Activated T-cell treated with anti-CD3 and anti-CD28 coated beads for 24 hours (primary cell): ENCODE data around the gene ZNF772.
"Not testable (repeated sequence)": the region's sequence is repeated elsewhere in the genome, so short reads cannot be mapped to it uniquely, and the experiment has no call there.

Experiments
- DNase-seq: peaks from one replicate; pipeline ENCODE4 v3.0.0-alpha.2; 2020; ENCODE audit warnings: low read depth

The ZNF772 gene

DNA sequence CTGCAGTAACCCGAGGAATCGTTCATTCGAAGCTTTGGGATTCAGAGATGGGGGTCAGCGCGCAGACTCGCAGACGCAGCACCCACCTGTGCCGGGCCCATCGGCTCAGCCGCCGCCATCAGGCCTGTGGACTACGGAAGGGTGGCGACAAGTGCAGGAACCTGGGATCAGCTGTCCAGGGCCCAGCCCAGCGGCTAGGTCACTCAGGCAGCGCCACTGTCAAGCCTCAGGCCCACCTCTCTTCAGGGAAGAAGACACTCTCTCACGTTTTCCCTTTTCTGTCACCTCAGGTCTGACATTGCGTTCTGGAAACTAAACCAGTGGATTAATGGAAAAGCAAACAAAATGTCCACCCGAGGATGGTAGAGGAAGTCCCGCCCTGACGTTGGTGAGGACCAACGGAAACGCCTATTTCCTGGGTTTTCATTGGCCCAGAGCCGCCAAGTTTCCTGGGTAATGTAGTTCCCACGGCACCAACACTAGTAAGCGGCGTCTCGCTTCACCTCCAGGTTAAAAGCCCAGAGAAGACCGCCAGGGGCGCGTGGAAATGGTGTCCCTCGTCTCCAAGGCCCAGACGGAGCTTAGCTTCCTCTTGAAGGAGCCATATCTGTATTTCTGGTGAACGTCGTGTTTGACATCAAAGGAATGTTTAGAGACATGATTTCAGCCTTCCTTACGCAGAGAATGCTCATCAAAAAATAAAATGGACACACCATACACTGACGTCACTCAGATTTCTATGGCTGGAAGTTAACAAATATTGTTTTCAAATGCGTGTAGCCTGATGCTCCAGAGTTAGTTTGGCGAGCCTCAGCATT, at the start of gene ZNF772:
TSS of gene ZNF772 (minus strand) at position 376 of the 818 bp plus-strand sequence. CDS start at position 119, 257 bp downstream.
- DNase-seq, result peak; percentile 82

DNA sequence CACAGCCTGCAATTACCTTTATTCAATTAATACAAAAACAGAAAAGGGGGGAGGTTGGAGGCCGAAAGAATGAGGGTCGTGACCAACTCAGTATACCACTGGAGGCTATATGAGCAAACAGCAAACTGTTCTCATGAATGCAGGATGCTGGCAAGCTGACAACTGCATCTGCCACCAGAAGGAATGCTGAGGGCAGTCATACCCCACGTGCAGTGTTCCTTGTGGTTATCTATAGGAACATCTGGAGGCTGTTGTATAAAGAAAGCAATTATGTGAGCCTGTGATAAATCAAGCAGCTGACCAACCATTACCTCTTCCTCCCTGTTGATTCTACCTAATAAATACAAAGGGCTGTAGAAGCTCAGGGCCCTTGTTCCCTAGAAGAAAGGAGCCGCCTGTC, 40.7 kb upstream of the ZNF772 start:
- not testable (repeated sequence) for DNase-seq

DNA sequence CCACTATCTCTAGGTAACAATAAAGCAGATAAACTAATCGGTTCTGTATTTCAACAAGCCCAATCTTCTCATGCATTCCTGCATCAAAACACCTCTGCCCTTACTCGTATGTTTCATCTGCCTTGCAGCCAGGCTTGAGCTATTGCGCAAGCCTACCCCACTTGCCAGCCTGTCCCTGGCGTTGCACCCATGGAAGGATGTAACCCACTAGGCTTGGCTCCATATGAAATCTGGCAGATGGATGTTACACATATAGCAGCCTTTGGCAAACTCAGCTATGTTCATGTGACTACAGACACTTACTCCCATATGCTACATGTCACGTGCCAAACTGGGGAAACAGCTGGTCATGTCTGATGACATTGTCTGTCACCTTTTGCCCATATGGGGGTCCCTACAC, 37.9 kb upstream of the ZNF772 start:
- DNase-seq, result no peak

DNA sequence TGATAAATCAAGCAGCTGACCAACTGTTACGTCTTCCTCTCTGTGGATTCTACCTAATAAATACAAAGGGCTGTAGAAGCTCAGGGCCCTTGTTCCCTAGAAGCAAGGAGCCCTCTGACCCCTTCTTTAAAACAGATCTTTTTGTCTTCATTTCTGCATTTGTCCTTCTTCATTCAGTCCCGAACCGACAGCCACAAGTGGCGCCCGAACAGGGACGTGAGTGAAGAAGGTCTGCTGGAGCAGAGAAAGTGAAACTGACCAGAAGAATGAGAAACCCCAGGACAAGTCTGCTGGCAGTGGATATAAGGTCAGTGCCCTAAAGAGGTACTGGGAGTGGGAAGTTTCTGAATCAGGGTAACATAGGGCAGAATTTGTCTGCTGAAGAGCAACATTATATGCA, 35.5 kb upstream of the ZNF772 start:
- no peak for DNase-seq

DNA sequence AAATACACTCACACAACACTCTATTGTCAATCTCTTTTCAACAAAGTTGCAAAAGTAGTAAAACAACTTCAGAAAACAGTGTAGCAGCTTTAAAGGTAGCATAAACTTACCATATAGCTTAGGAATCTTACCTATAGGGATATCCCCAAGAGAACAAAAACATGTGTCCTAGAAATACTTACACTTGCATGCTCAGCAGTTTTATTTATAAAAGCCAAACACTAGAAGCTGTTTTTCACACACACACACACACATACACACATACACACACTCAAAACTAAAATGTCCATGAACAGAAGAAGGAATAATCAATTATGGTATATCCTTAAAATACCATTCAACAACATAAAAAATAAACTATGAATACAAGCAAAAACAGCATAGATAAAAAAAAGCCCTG, 34.1 kb upstream of the ZNF772 start:
- no peak for DNase-seq

GRCh38 chr19:57506163-57506562, 28.8 kb upstream of the ZNF772 start:
- DNase-seq, result no peak

GRCh38 chr19:57500400-57500799, 23.0 kb upstream of the ZNF772 start:
- not testable (repeated sequence) for DNase-seq

GRCh38 chr19:57499680-57500395, 22.5 kb upstream of the ZNF772 start, which contains the start of gene ZNF773:
ZNF773 (plus strand) TSS chr19:57499938; CDS start chr19:57500081, 143 bp downstream.
- DNase-seq, result peak; percentile 92

- not testable (repeated sequence) for DNase-seq
Observed at GRCh38 chr19:57499332-57499679, 21.9 kb upstream of the ZNF772 start.

GRCh38 chr19:57488299-57488644, 10.9 kb upstream of the ZNF772 start:
- DNase-seq, result not testable (repeated sequence)

GRCh38 chr19:57487477-57488298, 10.3 kb upstream of the ZNF772 start, which contains the start of gene ZNF419:
ZNF419 (plus strand) TSS chr19:57487750; CDS start chr19:57487951, 201 bp downstream.
- DNase-seq, result peak; percentile 92

- DNase-seq, result no peak
Observed at GRCh38 chr19:57473646-57474045, 3.7 kb downstream of the ZNF772 start.

DNA sequence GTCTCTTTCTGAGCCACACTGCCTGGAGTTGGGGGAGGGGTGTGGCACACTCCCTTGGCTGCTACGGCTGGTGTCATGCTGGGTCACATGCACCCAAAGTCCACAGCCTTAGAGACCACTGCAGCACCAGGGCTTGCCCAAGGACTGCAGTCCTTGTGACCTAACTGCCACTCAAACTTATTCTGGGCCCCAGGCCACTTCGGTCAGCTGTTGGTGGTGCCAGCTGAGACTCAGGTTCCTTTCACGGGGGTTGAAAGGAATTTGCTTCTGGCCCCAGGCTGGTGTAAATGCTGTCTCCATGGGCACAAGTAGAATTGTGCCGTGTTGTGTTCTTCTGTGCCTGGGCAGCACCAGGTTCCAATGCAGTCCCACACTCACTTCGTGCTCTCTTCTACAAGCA, 10.9 kb downstream of the ZNF772 start:
- no peak for DNase-seq

DNA sequence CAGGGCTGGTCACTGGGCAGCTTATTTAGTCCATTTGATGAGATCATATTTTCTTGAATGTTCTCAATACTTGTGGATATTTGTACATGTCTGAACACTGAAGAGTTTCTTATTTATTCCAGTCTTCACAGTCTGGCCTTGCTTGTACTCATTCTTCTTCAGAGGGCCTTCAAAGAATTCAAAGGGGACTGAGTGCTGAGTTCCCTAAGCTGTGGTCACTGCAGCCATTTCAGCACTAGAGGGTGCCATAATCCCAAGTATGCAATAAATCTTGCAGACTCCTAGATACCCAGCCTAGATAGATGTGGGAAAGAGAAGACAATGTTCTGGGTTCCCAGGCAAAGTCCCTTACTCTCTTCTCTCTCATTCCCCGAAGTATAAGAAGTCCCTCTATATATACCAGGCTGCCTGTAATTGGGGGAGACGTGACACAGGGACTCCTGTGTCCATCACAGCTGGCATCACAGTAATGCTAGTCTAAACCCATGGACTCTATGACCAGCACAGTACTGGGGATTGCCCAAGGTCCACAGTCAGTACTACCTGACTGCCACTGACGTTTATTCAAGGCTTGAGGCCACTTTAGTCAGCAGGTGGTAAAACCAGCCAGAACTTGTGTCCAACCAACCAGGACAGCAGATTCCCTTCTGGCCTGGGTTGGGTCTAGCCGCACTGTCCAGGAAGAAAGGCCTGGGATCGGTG, 11.5 kb downstream of the ZNF772 start:
- DNase-seq, result no peak

DNA sequence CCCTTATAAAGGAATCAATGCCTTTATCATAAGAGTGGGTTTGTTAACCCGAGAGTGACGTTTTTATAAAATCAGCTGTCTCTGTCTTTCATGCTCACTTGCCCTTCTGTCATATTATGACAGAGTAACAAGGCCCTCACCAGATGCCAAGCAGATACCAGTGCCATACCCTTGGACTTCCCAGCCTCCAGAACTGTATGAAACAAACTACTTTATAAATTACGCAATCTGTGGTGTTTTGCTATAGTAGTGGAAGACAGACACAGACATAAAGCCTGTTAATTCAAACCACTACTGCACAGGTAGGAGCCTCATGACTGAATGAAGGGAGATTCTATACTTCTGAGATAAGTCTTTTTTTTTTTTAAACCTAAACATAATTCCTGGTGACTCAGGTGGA, 25.1 kb downstream of the ZNF772 start:
- no peak for DNase-seq

GRCh38 chr19:57443121-57443696, 34.2 kb downstream of the ZNF772 start:
- DNase-seq, result no peak

DNA sequence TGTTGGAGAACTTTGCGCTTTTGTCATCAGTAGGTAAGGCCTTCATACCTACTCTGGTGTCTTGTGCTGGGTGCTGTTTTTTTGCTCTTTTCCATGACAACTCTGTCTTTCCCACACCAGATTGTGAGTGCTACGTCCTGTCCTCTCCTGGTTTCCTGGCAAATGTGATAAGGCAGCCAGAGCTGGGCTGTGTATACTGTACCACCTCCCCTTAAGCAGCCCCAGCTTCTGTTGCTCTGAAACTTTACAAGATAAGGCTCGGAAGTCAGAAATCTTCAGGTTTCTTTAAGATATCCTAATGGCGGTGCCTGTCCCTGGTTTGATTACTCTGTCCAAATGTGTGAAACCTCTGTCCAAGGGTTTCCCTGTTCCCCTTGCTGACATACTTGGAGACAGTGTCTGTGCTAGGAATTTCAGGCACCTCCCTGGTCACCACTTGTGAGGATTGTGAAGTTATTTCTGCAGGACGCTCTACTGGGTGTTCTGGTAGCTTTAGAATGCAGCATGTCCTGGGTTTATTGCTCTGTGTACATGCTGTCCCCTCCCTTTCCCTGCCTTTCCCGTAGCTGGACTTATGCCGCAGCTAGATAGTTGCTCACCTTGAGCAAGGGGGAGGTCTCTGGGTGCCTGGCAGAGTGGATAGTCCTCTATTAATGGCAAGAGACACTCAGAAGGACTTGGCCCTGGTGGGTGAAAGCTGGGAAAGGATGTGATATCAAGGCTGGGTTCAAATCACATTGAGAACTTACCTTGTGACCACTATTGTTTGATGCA, 35.2 kb downstream of the ZNF772 start:
- no peak for DNase-seq

GRCh38 chr19:57438925-57439324, 38.4 kb downstream of the ZNF772 start:
- DNase-seq, result no peak

GRCh38 chr19:57437931-57438330, 39.4 kb downstream of the ZNF772 start:
- DNase-seq, result no peak

- no peak for DNase-seq
Observed at GRCh38 chr19:57436417-57436816, 40.9 kb downstream of the ZNF772 start.
